Fibroblast of skin of scalp (primary cell): Measurements from ENCODE around the gene RUNX1.
A peak's percentile ranks its signal among the peaks of the same experiment; 100 is the strongest.

Experiments
- DNase-seq: peaks from one replicate; pipeline ENCODE4 v3.0.0-alpha.2; 2013

RUNX1 gene

DNA sequence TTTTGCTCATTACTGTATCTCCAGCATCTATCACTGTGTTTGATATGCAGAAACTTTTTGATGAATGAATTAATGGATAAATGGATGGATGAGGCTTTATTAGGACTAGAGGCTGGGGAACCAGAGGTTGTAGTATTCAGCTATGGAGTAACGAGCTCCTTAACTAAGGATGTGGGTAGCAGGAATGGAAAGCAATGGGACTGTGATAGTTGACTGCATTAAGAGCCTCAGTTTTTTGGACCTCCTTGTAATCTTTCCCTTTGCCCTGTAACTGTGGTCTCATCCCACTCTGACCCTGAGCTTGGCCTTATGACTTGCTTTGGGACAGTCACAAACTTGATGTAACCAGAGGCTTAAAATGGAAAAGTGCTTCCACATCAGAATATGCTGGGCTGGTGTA lies 9.0 kb upstream of the RUNX1 start:
- no peak for DNase-seq

DNA sequence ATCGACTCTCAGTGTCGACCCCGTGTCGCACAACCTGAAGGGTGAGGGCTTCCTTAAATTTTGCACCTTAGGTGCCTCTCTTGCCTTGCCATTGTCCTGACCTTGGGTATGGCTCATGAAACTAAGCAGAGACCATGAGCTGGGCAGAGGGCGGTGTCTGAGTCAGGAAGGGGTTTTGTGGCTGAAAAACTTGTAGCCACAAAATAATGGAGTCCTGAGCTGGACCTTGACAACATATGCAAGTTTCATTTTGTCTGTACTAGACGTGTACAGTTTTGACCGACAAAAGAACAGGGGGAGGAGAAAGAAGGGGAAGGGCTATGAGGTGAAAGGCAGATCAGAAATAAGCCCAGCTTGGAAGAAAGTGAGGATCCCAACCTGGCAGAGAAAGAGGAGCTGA lies 8.3 kb upstream of the RUNX1 start:
- no peak for DNase-seq

DNA sequence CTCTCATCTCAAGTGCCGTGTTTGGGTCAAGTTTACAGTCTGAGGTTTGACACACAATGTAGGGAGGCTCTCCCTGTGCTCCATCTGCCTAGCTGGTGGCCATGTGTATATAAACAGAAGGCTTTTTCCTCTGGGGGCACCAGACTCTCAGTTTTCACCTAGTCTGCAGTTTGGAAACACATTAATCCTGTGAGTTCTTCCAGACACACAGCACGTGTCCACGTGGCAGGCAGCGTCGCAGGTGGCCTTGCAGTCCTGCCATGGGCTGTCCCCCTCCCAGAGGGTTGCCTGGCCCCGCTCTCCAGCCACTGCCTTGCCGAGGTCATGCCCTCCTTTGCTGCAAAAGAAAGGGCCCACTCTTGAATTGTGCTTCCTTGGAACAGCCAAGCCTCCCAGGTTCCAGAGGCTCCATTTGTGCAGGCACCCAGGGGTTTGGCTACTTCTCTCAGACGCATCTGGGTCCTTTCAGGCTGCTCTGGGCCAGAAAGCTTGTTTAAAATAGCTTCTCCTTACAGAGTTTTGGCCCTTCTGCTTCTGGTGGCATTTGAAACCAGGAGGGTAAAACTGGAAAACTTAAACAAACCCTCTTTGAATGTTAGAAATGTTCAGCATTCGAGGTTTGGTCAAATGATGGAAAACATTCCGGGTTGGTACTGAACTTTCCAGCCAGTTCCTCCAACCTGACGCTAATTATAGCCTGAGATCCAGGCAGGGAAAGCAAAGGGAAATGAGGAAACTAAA lies 4.4 kb upstream of the RUNX1 start:
- peak; percentile 25 for DNase-seq

DNA sequence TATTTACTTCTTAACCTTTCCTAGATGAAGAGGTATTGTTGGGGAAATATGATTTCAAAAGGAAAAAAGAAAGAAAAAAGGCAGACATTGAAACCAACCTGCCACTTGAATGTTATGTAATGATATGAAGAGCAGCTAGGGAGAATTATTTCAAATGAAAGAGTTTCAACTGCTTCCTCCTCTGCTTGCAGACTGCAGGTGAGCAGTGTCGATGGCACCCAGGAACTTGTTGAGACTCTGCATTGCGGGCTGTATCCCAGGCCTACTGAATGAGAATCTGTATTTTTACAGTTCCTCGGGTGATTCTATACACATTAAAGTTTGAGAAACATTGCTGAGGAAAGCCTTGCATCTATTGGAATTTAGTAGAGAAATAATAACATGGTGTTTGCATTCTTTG lies 3.7 kb upstream of the RUNX1 start:
- DNase-seq, result no peak

DNA sequence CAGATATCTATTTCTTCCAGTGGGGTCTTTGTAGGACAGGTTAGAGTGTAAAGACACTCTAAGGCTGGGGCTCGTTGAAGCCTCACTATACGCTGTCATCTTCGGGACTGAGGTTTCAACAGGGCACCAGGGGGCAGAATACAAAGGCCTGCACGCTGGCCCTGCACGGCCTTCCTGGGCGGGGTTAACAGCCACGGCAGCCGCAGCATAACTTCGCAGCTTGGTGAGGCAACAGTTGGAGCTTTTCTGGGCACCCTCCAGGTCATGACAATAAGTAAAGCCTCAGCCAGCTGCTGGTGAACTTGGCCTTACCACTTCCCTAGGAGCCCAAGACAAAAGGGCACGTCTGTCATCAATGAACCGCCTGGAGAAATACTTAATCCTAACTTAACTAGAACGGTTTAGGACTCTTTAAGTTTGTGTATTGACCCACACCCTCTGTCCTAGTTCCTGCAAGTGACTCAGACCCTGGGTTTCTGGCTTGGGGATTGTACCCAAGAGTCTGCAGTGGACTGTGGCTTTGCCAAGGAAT lies 2.3 kb upstream of the RUNX1 start:
- DNase-seq, result peak; percentile 82

DNA sequence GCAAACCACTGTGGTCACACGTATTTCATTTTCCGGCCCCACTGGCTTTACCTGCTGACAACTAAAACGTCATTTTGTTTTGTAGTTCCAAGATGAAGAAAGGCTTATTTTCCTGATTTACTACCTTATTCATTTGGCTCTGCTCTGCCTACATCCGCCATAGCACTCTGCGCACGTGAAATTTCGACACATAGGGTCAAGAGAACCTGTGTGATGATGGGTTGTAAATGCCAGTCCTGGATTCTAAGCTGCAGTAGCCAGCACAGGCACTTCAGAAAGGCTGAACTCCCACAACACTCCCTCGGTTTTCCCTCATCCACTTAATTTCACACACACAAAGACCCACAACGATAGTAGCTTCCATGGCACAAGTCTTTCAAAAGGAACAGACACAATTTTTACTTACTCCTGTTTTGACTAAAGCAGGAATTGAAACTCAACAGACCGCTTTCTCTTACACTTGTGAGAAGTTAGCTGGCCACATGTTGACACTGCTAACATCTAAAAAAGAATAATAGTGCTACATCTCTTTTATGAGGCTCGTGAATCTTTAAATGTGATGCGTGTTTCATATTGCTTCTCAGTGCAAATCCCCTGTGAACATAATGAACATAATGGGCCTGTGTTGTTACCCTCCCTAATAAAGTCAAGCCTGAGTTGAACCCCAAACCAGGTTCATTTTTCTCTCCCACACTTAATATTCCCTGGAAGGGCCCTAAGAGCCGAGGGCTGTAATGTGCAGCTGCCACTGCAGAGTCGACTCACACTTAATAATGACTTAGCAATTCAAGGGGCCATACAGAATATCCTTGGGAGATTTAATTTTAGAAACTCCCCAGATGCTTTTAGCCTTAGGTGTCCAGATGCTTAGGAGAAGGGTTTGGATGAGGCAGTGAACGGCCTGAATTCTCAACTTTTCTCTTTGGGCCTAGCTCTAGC lies 1.5 kb upstream of the RUNX1 start:
- DNase-seq, result peak; percentile 73

DNA sequence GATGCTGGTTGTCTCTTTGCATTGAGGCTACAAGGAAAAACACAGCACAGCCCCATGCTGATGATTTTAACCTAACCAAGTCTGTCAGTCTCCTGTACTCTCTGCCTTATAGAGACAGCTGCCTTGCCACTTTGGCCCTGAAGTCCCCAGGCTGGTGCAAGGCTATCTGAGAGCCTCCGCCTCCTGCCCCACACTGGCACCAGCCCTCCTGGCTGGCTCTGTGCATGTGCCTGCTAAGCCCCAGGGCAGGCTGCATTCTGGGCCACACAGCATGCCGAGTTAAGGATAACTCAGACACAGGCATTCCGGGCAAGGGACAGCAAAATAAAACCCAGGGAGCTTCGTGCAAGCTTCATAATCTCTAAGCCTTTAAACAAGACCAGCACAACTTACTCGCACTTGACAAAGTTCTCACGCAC lies 910 bp downstream of the RUNX1 start:
- DNase-seq, result peak; percentile 69

DNA sequence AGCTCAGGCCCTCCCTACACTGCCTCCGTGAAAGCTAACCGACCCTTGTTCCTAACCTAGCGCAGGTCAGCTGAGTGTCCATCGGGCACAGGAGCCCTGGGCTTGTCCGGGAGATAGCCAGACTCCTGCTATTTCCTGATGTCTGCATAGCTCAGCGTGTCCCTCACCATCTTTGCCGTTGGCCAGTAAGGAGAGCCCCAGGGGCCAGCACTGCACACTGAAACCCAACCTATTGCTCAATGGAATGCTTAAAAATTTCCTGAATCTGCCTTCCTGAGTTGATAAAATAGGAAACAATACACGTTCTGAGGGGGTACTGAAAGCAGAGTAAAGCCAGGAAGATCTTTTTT lies 2.2 kb downstream of the RUNX1 start:
- DNase-seq, result no peak

DNA sequence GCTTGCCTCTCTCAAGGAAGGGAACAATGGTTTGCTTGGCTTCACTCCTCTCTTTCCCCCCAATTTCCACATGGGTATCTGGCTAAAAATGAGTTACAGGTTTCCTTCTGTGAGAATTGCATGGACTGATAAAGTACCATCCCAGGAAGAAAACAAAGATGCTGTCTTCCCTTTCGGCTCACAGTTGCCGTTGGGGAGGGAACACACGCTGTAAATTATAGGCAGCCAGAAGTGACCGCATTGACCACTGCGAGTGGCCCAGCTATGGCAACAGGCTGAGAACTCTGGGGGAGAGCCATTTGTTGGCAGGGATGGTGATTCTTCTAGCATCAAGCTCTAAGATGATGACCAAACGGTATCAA lies 2.9 kb downstream of the RUNX1 start:
- DNase-seq, result no peak

DNA sequence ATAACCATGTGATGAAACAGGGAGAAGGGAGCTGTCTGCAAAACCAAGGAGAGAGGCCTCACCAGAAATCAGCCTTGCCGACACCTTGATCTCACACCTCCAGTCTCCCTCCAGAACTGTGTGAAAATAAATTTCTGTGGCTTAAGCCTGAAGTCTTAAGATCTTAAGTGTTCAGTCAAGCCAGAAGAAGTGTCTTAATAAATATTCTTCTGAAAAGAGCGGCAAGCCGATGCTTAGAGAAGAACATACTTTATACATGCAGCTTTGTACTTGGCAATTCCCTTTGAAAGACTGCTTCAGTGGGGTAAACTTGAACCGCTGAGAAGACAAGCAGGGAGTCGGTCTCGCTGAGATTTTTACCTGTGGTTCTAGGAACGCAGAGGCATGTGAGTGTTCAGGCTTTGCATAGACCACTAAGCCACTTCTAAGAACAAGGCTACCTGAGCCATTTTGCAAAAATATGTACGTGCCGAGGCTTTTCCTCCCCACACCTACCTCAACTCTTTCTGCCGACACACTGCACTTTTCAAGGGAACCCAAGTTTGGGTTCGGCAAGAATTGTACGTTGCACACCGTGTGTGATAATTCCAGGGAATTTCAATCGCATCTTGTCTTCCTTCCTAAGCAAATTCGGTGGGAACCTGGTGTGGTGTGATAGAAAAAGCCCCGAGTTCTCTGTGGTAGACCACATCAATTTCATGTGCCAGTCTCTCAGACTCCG lies 3.4 kb downstream of the RUNX1 start:
- no peak for DNase-seq

DNA sequence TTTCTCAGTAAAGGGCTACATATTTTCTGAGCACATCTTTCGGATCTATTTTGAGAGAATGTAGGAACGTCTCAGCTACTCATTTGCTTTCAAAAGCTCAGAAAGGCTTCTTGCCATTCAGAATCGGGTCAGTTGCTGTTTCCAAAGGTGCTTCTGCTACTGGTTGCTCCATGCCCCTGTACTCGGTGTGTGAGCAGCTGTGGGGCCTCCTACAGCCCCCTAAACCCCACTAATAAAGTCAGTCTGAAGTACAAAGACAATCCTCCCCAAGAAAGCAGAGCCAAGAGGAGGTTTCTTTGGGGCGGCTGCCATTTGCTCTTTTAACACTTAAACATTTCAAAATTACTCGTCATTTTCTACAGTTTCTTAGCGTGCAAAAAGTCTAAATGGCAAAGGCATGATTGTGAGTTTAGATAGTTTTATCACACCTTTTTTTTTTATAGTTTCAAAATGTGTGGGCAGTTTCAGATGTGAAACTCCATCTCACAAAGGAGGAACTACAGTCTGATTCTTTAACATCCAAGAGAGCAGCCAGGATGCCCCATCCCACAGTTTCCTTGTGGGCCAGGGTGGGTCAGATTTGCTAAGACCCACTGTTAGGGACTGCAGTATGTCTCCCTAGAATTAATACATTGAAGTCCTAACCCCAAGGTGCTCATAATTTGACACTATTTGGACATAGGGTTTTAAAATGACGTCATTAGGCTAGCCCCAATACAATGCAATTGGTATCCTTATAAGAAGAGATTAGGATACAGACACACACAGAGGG lies 4.1 kb downstream of the RUNX1 start:
- DNase-seq, result no peak

DNA sequence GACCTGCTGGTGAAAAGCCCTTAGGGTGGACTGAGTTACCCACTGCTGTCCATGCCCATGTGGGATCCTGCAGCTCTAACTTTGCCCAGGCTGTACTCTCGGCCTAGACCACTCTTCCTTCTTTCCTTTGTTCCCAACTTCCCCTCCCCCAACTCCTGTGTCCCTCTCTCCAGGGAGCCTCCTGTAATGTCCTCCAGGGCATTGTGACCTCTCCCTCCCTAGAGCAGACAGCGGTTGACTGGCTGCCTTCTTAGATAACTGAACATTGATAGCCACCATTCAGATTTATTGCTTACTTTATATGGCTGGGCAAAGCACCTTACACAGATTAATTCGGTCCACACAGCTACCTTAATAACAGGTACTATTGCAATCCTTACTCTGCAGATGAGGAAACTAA lies 5.0 kb downstream of the RUNX1 start:
- DNase-seq, result no peak

DNA sequence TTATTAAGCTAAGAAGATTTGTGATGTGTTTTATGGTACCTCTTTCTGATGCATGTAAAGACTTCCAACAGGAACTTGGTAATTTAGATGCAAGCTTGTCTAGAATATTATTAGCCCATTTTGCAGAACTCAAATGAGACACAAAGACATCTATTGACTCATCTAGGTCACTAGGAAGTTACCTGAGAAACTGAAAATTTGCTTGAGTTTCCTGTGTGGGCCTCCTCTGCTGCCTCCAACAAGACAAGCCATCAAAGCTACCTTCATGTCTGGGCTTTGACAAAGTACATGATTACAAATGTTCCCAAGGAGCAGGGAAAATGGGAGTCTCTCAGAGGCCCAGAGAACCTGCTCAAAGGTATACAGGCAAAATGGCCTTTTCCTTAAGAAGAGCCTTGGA lies 5.6 kb downstream of the RUNX1 start:
- DNase-seq, result no peak

DNA sequence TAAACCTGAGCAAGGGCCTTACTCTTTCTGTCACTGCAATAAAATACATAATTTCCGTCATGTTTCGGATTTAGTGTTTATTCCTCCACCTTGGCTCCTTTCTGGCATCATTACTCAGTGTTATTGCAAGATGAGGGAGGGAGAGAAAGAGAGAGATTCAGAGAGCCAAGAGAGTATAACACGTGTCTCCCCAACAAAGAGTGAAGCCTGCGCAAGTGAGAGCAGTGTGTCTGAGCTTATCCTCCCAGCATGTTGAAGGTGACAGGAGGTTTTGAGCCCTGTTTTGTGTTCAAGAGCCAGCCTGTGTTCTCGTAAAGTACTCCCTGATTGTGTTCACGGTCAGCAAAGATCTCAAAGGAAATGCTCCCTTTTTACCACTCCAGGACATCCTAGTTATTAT lies 6.3 kb downstream of the RUNX1 start:
- DNase-seq, result no peak

DNA sequence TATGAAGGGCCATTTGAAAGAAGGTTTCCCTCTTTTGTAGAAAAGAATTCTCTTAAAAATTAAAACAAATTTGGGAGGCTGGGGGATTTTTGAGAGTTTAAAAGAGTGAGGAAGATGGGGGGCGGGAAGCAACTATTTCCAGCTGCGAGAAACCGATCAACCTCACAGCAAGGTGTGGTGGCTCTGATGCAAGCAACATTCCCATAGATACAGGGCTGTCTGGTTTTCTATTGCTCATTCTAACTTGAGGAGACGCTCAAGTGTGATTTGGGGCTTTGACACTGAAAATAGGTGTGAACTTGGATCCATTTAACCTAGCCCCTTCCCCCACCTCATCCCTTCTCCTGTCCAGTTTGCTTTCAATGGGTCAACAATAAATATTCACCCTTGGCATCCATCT lies 7.2 kb downstream of the RUNX1 start:
- DNase-seq, result no peak

DNA sequence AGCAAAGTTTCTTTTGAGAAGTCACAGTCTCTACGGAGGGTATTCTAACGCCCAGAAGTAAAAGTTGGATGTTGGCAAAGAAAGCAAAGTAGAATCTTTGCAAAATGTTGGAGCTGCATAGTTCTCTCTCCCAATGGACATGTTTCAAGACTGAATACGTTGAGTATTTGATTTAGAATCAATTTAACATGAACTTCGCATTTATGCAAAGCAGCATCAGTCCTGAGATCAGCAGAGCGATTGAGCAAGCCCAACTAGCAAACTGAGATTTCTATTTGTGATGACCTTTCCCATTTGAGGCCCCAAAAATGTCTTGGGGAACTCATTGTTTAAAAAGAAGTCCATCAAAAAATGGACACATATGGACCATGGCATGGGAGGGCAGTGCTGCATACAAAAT lies 8.0 kb downstream of the RUNX1 start:
- DNase-seq, result no peak

DNA sequence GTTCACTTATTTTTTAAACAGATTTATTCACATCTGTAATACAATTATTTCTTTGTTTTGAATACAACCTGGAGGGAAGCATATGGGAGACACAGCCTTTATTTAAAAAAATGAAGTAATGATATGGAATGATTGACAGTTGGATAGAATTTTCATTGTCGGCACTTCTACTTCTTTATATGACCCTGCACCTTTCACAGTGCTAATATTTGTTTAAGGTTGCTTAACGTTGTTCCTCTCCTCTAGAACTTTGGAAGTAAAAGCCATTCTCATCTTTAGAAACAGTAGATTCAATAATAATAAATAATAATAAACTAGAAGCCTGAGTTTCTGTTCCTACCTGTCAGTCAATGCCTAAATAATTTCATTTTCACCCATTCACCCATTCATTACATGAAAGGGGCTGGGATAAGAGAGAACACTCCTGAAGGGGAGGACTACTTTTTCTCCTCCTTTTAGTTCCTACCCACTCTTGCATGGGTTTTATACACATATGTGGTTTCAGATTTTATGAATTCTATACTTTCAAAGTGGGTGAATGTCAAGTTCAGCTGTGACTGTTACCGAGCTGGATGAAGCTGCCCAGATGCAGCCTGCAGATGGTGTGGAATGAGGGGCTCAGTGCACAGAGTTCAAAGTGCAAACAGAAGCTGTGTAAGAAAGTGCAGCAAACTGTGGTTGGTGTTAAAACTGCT lies 9.4 kb downstream of the RUNX1 start:
- DNase-seq, result no peak

DNA sequence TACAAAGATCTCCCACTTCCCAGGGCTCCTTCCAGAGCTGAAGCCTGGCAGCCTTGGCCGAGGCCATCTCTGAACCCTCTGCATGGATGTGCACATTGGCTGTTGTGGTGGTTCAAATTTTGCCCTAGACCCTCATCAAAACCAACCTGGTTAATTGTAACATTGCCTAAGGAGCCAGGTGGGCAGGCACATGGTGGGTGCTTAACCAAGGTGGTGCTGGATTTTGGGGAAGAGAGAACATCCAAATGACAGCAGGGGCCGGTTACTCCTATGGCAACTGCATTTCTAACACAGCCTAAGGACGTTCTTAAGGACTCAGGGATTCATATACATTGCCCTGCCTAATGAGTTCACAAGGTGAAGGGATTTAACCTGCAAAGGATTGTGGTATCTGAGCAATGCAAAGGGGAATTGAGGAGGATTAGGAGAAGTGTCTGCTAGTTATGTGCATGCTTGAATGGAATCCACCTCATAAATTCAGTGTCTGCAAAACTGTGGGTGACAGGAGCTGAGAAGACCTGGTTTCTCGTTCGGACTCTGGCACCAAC lies 10.3 kb downstream of the RUNX1 start:
- no peak for DNase-seq

DNA sequence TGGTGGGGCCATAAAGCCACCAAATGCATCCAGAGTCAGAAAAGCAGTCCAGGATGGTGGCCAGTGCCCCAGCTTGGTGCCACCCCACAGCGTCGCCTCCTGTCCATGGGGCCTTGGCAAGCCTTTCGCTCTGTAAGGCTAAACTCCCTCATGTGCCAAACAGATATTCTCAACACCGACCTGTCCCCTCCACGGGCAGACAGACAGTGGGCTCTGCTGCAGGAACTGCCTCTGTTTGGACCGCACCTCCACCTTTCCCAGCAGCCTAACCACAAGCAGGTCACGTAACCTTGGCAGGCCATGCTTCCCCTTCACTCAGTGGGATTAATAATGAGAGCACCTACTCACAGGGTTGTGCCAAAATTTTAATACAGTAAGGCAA lies 11.7 kb downstream of the RUNX1 start:
- no peak for DNase-seq

DNA sequence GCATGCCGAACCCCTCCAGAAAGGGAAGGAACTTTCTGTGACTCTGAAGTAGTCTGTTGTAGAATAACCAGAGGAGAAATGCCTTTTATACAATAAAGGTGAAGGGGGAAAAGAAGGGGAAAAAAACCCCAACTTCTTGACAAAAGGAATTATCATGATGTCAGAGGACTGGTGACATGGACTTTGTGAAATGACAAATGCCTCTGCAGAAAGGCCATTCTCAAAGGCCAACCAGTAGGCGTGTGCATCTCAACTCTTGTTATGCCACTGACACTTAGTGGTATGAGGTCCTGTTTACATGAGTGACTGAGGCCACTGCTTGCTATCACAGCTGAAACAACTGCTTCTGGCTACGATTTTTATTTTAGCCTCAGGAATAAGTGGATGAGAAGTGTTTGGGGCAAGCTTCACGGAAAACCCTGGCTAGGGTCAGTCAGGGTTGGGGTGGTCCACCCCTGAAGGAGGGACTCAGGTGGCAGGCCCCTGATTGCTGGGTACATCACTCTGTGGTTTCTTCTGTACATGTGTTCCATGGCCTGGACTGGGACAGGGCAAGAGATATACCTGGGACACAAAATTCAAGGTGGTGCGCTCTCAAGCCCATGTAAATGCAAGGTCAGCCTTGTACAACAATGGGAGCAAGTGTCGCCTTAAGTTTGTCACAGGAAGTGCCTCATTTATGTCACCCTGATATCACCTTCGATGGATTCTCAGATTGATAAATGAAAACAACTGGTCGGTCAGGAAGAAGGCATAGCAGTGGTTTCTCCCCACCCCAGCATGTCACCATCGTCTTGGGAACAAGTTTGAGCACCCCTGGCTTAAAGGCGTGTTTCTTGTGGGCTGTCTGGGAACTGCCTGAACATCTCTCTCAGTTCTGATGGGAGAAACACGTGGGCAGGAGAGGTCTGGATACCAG lies 12.4 kb downstream of the RUNX1 start:
- no peak for DNase-seq
